HG03469 (cell line): Measurements from ENCODE around the gene NRG3.

Experiments used
- ATAC-seq: cut with Tn5 transposase; IDR thresholded peaks from one replicate; pipeline ENCODE4 v1.9.1; 2021; ENCODE audit warnings: mild to moderate bottlenecking, moderate library complexity, moderate number of reproducible peaks; ENCODE audit not compliant: unreplicated experiment

The NRG3 gene

GRCh38 chr10:81874875-81875466 lies at the start of gene NRG3:
Gene NRG3 (plus strand): TSS chr10:81875194.
- no peak for ATAC-seq

GRCh38 chr10:81828251-81828650 lies 46.7 kb upstream of the NRG3 start:
- no peak for ATAC-seq

- ATAC-seq: no peak
Observed at GRCh38 chr10:81831060-81831459, 43.9 kb upstream of the NRG3 start.

GRCh38 chr10:81838950-81839349 lies 36.0 kb upstream of the NRG3 start:
- ATAC-seq: no peak

- no peak for ATAC-seq
Observed at GRCh38 chr10:81843042-81843441, 32.0 kb upstream of the NRG3 start.

GRCh38 chr10:81847675-81848074 lies 27.3 kb upstream of the NRG3 start:
- ATAC-seq: no peak

- ATAC-seq: no peak
Observed at GRCh38 chr10:81848514-81848913, 26.5 kb upstream of the NRG3 start.

- ATAC-seq: no peak
Observed at GRCh38 chr10:81848931-81849330, 26.1 kb upstream of the NRG3 start.

GRCh38 chr10:81862596-81862995 lies 12.4 kb upstream of the NRG3 start:
- ATAC-seq: no peak

- no peak for ATAC-seq
Observed at GRCh38 chr10:81863771-81864170, 11.2 kb upstream of the NRG3 start.

GRCh38 chr10:81865581-81865980 lies 9.4 kb upstream of the NRG3 start:
- ATAC-seq: no peak

GRCh38 chr10:81866753-81867152 lies 8.2 kb upstream of the NRG3 start:
- peak; percentile 81 for ATAC-seq

GRCh38 chr10:81870472-81870871 lies 4.5 kb upstream of the NRG3 start:
- no peak for ATAC-seq

- no peak for ATAC-seq
Observed at GRCh38 chr10:81871558-81871957, 3.4 kb upstream of the NRG3 start.

- no peak for ATAC-seq
Observed at GRCh38 chr10:81872206-81872862, 2.7 kb upstream of the NRG3 start.

GRCh38 chr10:81873231-81873931 lies 1.6 kb upstream of the NRG3 start:
- no peak for ATAC-seq

- no peak for ATAC-seq
Observed at GRCh38 chr10:81873932-81874816, 820 bp upstream of the NRG3 start.

GRCh38 chr10:81875467-81876252 lies 666 bp downstream of the NRG3 start:
- ATAC-seq: no peak

- no peak for ATAC-seq
Observed at GRCh38 chr10:81876253-81877077, 1.5 kb downstream of the NRG3 start.

GRCh38 chr10:81877596-81877995 lies 2.6 kb downstream of the NRG3 start:
- ATAC-seq: no peak
